ENCODE measurements around the gene ANKRD39.

Gene ANKRD39

GRCh38 chr2:96860065-96861029 lies 2.5 kb upstream of the ANKRD39 start:
- no peak overlapping the region for H3K4me3 ChIP-seq (ENCODE audit: low read length)
- no peak for TF ChIP-seq ZNF274 (IDR thresholded peaks at IDR 0.05; ENCODE audit: low read depth, low read length)

GRCh38 chr2:96859681-96860064 lies 1.9 kb upstream of the ANKRD39 start:
- no peak for TF ChIP-seq ZNF274 (IDR thresholded peaks at IDR 0.05; ENCODE audit: low read depth, low read length)
- H3K4me3 ChIP-seq (ENCODE audit: low read length), result no peak overlapping the region

GRCh38 chr2:96859099-96859649 lies 1.4 kb upstream of the ANKRD39 start:
- TF ChIP-seq ZNF274 (IDR thresholded peaks at IDR 0.05; ENCODE audit: low read depth, low read length), result no peak
- H3K4me3 ChIP-seq (ENCODE audit: low read length), result no peak overlapping the region

DNA sequence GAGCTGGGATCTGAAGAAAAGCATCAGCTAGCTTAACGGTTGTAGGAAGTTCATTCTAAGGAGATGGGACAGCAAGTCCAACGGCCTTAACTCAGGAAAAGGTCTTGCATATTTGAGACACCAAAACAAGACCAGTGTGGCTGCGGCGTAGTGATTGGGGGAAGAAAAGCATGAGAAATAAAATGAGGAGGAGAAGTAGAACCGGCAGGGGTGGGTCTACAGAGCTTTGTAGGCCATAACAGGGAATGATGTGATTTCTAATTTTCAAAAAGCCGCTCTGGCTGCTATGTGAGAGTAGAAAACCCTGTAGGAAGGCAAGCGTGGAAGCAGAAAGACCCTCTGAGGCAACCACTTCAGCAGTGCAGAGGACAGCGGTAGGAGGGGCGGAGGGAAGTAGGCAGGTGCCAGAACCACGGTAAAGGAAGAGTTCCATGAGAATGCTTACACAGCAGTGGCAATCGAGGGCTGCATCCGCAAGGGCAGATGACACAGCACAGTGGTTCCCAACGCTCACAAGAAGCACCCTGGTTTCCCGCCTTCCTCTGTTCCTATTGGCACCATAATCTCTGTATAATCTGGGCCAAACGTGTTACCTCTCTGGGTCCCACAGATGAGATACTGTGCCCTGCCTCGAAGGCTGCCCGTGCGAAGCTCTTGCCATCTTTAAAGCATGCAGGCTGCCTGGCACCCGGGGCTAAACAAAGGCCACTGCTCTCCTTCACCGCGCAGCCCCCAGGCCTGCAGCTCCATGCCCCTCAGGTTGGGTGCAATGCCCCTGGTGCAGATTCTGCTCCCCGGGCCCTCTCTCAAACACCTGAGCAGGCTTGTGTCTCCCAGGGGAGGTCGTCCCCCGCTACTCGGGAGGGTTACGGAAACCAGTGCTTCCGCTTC lies 795 bp downstream of the ANKRD39 start:
- no peak for TF ChIP-seq ZNF274 (IDR thresholded peaks at IDR 0.05; ENCODE audit: low read depth, low read length)
- H3K4me3 ChIP-seq (ENCODE audit: low read length), result peak overlapping the region; percentile 78

- H3K4me3 ChIP-seq (ENCODE audit: low read length), result no peak overlapping the region
- no peak for TF ChIP-seq ZNF274 (IDR thresholded peaks at IDR 0.05; ENCODE audit: low read depth, low read length)
Measured at GRCh38 chr2:96853321-96853720, 4.5 kb downstream of the ANKRD39 start.

DNA sequence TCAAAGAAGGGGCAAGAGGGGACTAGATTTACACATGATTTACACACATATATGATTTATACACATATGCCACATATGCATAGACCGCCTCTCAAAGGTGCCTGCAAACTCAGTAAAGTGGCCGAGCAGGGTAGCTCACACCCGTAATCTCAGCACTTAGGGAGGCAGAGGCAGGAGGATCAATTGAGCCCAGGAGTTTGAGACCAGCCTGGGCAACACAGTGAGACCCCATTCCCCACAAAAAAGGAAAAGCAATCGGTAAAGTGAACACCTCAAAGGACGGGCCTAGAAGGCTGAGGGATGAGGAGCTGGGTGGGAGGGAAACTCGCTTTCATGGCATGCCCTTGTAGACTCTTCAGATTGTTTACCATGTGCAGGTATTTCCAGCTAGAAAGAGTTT lies 5.1 kb downstream of the ANKRD39 start:
- no peak overlapping the region for H3K4me3 ChIP-seq (ENCODE audit: low read length)
- no peak for TF ChIP-seq ZNF274 (IDR thresholded peaks at IDR 0.05; ENCODE audit: low read depth, low read length)

DNA sequence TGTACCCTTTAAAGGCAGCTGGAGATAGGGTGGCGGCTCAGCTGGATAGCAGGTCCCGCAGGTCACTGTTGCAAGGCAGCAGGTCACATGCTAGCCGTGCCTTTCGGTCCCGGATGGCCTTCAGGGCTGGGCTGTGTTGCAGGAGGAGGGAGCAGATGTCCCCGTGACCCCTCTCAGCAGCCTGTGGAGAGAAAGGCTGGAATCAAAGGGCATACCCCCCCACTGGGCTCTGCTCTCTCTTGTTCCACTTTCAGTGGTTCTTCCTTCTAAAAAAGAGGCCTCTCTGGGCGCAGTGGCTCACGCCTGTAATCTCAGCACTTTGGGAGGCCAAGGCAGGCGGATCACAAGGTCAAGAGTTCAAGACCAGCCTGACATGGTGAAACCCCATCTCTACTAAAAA lies 9.6 kb downstream of the ANKRD39 start:
- TF ChIP-seq ZNF274 (IDR thresholded peaks at IDR 0.05; ENCODE audit: low read depth, low read length), result no peak
- H3K4me3 ChIP-seq (ENCODE audit: low read length), result no peak overlapping the region

- no peak overlapping the region for H3K4me3 ChIP-seq (ENCODE audit: low read length)
- no peak for TF ChIP-seq ZNF274 (IDR thresholded peaks at IDR 0.05; ENCODE audit: low read depth, low read length)
Measured at GRCh38 chr2:96847586-96847985, 10.2 kb downstream of the ANKRD39 start.

GRCh38 chr2:96846825-96847224 lies 11.0 kb downstream of the ANKRD39 start:
- no peak overlapping the region for H3K4me3 ChIP-seq (ENCODE audit: low read length)
- TF ChIP-seq ZNF274 (IDR thresholded peaks at IDR 0.05; ENCODE audit: low read depth, low read length), result no peak

- H3K4me3 ChIP-seq (ENCODE audit: low read length), result no peak overlapping the region
- TF ChIP-seq ZNF274 (IDR thresholded peaks at IDR 0.05; ENCODE audit: low read depth, low read length), result no peak
Measured at GRCh38 chr2:96844405-96844808, 13.4 kb downstream of the ANKRD39 start.

- H3K4me3 ChIP-seq (ENCODE audit: low read length), result no peak within 1 kb of the TSS
- TF ChIP-seq ZNF274 (IDR thresholded peaks at IDR 0.05; ENCODE audit: low read depth, low read length), result no peak
Measured at GRCh38 chr2:96843538-96844268, 14.1 kb downstream of the ANKRD39 start, which contains the start of gene ANKRD23. Gene ANKRD23 (minus strand): TSS chr2:96844021. CDS start chr2:96843992, 29 bp downstream.

DNA sequence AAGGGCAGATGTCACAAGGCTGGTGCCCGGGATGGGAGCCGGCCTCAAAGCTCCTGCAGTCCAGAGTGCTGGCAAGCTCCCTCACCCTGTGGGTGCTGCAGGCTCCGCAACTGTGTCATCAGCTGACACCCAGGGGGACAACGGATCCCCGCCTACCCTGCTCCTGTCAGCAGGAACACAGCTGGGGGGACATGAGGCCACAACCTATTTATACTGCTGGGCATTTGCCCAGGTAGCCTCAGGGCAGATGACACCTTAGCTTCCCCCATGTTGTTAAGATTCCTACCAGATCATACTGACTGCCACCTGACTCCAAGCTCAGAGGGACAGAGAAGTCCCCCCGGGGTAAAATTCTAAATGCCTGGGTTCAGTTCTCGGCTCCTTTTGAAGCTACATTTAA lies 15.2 kb downstream of the ANKRD39 start:
- no peak for TF ChIP-seq ZNF274 (IDR thresholded peaks at IDR 0.05; ENCODE audit: low read depth, low read length)
- H3K4me3 ChIP-seq (ENCODE audit: low read length), result no peak overlapping the region

DNA sequence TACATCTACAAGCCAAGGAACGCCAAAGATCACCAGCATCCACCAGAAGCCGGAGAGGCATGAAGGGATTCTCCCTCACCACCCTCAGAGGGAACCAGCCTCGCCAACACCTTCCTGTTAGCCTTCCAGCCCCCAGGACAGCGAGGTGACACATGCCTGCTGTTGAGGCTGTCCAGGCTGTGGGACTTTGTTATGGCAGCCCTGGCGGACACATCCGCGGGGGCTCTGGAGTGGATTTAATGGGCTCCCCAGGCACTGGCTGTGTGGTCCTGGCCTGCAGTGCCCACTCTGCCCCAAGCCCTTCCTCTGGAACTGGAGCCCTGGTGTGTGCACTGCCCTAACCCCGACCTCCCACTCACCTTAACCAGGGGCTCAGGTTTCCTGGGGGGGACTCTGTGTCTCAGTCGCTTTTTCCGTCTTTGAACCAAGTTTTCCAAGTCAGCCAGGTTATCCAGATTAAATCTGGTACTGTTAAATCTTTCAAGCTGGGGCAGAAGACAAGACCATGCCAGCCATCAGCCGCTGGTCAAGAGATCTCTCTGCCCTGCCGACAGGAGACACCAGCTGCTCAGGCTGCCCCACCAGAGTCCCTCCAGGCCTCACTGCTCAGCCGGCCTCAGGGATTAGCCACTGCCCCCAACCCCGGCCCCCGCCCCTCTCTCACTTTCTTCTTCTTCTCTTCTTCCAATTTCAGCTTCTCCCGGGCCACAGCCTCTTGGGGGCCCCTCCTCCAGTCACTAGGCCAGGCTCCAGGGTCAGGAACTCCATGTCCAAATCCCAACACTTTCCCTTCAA lies 15.9 kb downstream of the ANKRD39 start:
- TF ChIP-seq ZNF274 (IDR thresholded peaks at IDR 0.05; ENCODE audit: low read depth, low read length), result no peak
- no peak overlapping the region for H3K4me3 ChIP-seq (ENCODE audit: low read length)
